Measurements from ENCODE around the gene IL22.
A peak's percentile ranks its signal among the peaks of the same experiment; 100 is the strongest.

IL22 gene

DNA sequence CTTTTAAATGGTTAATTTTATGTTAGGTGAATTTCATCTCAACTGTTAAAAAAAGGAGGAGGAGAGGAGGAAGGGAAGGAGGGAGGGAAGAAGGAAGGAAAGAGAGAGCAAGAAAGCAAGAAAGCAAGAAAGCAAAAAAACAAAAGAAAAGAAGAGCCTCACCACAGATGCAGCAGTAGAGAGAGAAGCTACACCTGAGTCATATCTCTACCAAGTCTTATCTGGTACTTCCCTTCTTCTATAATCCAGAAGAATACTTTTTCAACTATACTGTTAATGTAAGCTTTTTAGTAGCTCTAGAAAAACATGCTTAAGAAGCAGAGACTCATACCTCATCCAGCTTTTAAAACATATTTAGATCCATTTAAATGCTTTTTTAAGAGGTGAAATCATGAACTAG is 22.2 kb downstream of the IL22 start:
- in situ Hi-C loops (cut with MboI; ENCODE audit: low sequenced_read_pairs, unreplicated experiment) = no loop called here
- DNase-seq (ENCODE audit: low spot score) = peak; percentile 17
- TF ChIP-seq, protein P1, sequence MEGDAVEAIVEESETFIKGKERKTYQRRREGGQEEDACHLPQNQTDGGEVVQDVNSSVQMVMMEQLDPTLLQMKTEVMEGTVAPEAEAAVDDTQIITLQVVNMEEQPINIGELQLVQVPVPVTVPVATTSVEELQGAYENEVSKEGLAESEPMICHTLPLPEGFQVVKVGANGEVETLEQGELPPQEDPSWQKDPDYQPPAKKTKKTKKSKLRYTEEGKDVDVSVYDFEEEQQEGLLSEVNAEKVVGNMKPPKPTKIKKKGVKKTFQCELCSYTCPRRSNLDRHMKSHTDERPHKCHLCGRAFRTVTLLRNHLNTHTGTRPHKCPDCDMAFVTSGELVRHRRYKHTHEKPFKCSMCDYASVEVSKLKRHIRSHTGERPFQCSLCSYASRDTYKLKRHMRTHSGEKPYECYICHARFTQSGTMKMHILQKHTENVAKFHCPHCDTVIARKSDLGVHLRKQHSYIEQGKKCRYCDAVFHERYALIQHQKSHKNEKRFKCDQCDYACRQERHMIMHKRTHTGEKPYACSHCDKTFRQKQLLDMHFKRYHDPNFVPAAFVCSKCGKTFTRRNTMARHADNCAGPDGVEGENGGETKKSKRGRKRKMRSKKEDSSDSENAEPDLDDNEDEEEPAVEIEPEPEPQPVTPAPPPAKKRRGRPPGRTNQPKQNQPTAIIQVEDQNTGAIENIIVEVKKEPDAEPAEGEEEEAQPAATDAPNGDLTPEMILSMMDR (IDR thresholded peaks at IDR 0.05; ENCODE audit: borderline replicate concordance, control extremely low read depth, extremely low read depth, insufficient read depth, missing control alignments) = no peak

DNA sequence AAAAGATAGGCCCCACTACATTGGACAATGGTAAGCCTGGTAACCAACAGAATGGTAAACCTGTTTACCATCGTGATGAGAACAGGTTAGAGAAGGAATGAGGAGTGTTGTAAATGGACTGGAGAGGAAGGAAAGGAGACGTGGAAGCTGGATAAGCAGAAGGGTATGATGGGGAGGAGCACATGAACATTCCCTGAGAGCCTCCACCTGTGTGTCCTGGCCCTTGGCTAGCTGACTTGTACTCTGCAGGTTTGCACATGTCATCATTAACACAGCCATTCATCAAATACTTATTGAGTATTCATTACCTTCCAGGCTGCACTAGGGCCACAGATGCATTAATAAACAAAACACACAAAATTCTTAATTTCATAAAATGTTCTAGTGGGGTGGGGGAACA is 23.4 kb downstream of the IL22 start:
- TF ChIP-seq, protein P1 (IDR thresholded peaks at IDR 0.05; ENCODE audit: borderline replicate concordance, control extremely low read depth, extremely low read depth, insufficient read depth, missing control alignments) = no peak
- no peak for DNase-seq (ENCODE audit: low spot score)
- in situ Hi-C loops (cut with MboI; ENCODE audit: low sequenced_read_pairs, unreplicated experiment) = no loop called here

DNA sequence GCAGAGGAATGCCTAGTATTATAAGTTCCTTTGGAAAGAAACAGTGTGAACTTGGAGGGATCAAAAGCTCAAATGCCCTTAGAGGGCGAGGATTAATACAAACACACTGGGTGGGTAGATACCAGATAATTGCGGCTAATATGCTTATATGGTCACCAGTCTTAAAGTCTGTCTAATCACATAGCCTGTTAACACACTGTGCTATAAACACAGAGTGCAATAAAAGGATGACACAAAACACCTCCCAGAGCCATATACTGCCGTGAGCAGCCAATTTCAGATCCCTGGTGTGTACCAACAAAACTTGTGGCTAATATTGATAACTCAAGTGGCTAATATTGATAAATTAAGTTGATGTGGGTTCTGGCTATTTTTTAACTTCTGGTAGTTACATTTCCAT is 26.0 kb downstream of the IL22 start:
- in situ Hi-C loops (cut with MboI; ENCODE audit: low sequenced_read_pairs, unreplicated experiment) = no loop called here
- TF ChIP-seq, protein P1 (IDR thresholded peaks at IDR 0.05; ENCODE audit: borderline replicate concordance, control extremely low read depth, extremely low read depth, insufficient read depth, missing control alignments) = no peak
- no peak for DNase-seq (ENCODE audit: low spot score)

DNA sequence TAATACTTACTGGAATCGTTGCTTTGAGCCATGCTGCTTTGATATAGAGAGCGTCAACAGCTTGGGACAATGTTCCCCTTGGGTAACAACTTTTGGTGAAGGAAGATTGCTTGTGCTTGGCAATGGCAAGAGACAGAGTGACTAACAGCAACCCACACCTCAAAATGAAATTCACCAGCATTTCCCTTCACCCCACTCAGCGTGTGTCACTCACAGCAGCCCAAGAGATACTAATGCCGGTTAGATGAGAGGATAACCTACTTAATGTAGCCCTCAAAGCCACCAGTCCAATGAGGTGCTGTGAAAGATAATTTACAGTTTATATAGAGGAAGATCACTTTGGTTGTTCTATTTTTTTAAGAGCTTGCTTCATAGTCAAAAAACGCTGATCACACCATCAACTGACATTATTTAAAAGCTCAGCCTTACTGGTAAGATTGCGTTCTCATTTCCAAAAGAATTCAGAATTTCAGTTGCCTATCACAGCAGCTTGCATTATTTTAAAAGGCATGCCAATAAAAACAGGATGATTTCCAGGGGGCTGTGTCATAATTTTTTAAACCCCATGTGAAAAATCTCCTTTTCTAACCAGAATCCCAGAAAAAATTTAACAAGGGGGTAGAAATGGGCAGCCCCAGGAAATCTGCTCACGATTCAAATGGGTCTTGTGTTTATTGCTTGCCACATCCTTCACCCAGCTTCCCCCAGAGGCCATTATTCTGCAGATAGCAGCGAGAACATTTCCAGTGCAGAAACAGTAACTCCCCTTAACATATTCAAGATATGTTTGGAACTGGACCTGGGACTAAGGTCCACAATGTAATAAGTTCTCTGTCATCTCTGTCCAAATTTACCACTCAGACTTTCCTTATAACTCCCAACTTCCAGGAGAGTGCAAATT is 27.6 kb downstream of the IL22 start, which contains the start of gene IL26:
IL26 (minus strand) TSS at position 235 of the 901 bp plus-strand sequence; CDS start at position 181, 54 bp downstream.
- in situ Hi-C loops (cut with MboI; ENCODE audit: low sequenced_read_pairs, unreplicated experiment) = no loop called here
- TF ChIP-seq, protein P1 (IDR thresholded peaks at IDR 0.05; ENCODE audit: borderline replicate concordance, control extremely low read depth, extremely low read depth, insufficient read depth, missing control alignments) = no peak
- no peak for DNase-seq (ENCODE audit: low spot score)

DNA sequence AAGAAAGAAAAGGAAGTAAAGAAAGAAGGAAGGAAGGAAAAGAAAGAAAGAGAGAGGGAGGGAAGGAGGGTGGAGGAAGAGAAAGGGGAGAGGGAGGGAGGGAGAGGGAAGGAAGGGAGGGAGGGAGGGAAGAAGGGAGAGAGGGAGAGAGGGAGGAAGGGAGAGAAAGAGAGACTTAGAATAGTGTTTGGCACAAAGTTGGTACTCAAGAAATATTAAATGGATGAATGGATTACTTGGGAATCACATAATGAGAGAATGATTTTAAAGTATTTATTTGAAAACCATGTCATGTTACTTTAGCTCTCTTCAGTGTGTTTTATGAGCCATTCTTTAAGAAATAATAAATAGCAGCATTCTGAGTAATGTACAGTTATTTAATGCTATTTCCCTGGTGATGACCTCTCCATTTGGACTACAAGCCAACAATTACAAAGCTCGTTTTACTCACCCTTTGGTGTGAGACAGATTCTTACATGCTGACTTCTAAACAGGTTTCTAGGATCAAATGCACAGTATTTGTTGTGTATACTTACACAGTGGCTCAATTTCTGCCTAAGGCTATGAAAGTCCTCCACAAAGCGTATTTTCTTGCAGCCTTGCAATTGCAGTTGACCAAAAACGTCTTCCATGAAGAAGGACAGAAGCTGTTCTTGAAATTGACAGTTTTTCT is 28.7 kb downstream of the IL22 start:
- no peak for DNase-seq (ENCODE audit: low spot score)
- in situ Hi-C loops (cut with MboI; ENCODE audit: low sequenced_read_pairs, unreplicated experiment) = no loop called here
- TF ChIP-seq, protein P1 (IDR thresholded peaks at IDR 0.05; ENCODE audit: borderline replicate concordance, control extremely low read depth, extremely low read depth, insufficient read depth, missing control alignments) = no peak

DNA sequence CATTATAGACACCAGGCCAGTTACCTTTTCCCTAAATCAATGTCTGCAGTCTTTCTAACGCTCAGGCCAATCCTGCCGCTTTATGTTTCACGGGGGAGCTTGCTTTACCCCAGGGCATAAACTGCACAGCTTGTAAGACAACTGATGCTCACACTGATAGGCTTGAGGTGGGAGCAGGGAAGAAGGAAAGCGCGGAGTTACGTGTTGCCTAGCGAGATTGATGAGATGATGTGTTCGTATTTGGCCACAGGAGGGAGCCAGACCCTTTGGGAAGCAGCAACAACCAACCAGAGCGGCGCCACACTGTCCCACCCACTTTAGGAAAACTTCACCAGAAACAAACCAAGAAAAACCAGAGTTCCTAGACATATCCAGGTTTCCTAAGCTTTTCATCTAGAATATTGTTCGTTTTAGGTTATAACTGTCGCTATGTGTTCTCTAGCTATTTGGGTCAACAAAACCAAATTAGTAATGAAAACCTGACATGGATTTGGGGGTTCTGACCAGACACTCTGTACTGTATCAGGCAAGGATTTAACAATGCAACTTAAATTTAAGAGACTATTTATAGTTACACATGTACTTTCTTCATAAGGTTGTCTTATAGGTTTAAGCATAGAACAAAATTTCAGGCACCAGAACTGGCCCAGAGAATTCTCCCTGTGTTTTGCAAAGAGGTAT is 30.2 kb downstream of the IL22 start:
- DNase-seq (ENCODE audit: low spot score) = peak; percentile 58
- in situ Hi-C loops (cut with MboI; ENCODE audit: low sequenced_read_pairs, unreplicated experiment) = no loop called here

More for the DNA sequence above, 30.2 kb downstream of the IL22 start:
- TF ChIP-seq, protein P1 (IDR thresholded peaks at IDR 0.05; ENCODE audit: borderline replicate concordance, control extremely low read depth, extremely low read depth, insufficient read depth, missing control alignments) = peak; percentile 70

Measured in GM13976 (cell line).